Measurements from ENCODE around the gene OR2T10.

- TF ChIP-seq CTCF (IDR thresholded peaks at IDR 0.05; ENCODE audit: low read depth, low read length) (no peak), EZH2phosphoT487 (IDR thresholded peaks at IDR 0.05; ENCODE audit: low read depth) (no peak)
Measured at GRCh38 chr1:248627971-248628844, 30.7 kb upstream of the OR2T10 start.

Measured in OCI-LY3 (cell line).